HCT116 (cell line): Measurements from ENCODE around the gene ADAT3. TPM values are rescaled to one million over a fixed set of nuclear protein-coding genes. Genes with fewer than 3 reads are reported as not detected.

Source experiments
- ATAC-seq: fragments of 200-7000 bp; cut with Tn5 transposase; 2 replicates; pipeline ENCODE4 v1.9.1; 2020; ENCODE audit warnings: mild to moderate bottlenecking, moderate library complexity
- BruUV-seq: library from RNA; stranded (reverse); fragments of 400-500 nt; replicated peaks from 2 replicates; lab custom pipeline; 2021; lab: Mats Ljungman, UMichigan
- CTCF ChIA-PET: fragments of 300-600 bp; sonication (Branson Sonifier 250); formaldehyde crosslinking; loops from one replicate; lab custom pipeline; 2021; ENCODE audit warnings: antibody characterized with exemption; lab: Charles Lee
- POLR2A ChIA-PET: fragments of 300-600, 350-600 bp; sonication (Branson Sonifier 250); formaldehyde crosslinking; loops from one replicate; lab custom pipeline; 2021; ENCODE audit warnings: antibody characterized with exemption; lab: Charles Lee
- RAD21 ChIA-PET, 2 experiments: fragments of 300-600 bp; sonication (Branson Sonifier 250); formaldehyde crosslinking; loops; one replicate each; lab custom pipeline; 2023; ENCODE audit warnings: low total read pairs in 2 of 2; ENCODE audit not compliant: uncharacterized antibody in 2 of 2, unreplicated experiment in 2 of 2, low non-redundant PET in 1 of 2; lab: Charles Lee
- DNase-seq: peaks from one replicate; pipeline ENCODE4 v3.0.0-alpha.2; 2010; ENCODE audit warnings: low read depth, low spot score
- H2AFZ ChIP-seq: fragments of 200-600 bp; shearing (Covaris generic), sonication (generic); 2 replicates; pipeline ENCODE4 v1.6.1; 2017; ENCODE audit warnings: low read depth, mixed run types, mixed read lengths, antibody characterized with exemption, low read length; ENCODE audit not compliant: poor library complexity, severe bottlenecking
- H3K27ac ChIP-seq: 2 replicates; pipeline ENCODE4 v1.5.1; 2012; ENCODE audit warnings: low read depth, low read length
- H3K27me3 ChIP-seq: fragments of 200-600 bp; sonication (generic); 2 replicates; pipeline ENCODE4 v1.6.1; 2016; ENCODE audit warnings: mixed run types, low read length, mixed read lengths; ENCODE audit not compliant: insufficient read depth
- H3K36me3 ChIP-seq, 2 experiments: fragments of 200-500 bp in 1 of 2; fragments of 200-600 bp in 1 of 2; sonication (Bioruptor generic) in 1 of 2; sonication (generic) in 1 of 2; 2 replicates each; pipeline versions ENCODE4 v1.5.1 to v1.6.1; 2014 to 2016; ENCODE audit warnings: low read length in 2 of 2, inconsistent platforms in 1 of 2, mixed read lengths in 1 of 2, mixed run types in 1 of 2; ENCODE audit not compliant: insufficient read depth in 2 of 2, control insufficient read depth in 1 of 2
- H3K4me1 ChIP-seq, 2 experiments: fragments of 200-600 bp in 1 of 2; sonication (generic) in 1 of 2; 2 replicates each; pipeline versions ENCODE4 v1.5.1 to v1.6.1; 2012 to 2017; ENCODE audit warnings: low read length in 2 of 2, inconsistent platforms in 1 of 2, mild to moderate bottlenecking in 1 of 2, mixed read lengths in 1 of 2, mixed run types in 1 of 2, moderate library complexity in 1 of 2; ENCODE audit not compliant: insufficient read depth in 2 of 2, control insufficient read depth in 1 of 2
- H3K4me2 ChIP-seq: fragments of 200-600 bp; sonication (generic); 2 replicates; pipeline ENCODE4 v1.6.1; 2017; ENCODE audit warnings: mixed run types, low read length, mixed read lengths
- H3K4me3 ChIP-seq, 2 experiments: fragments of 200-600 bp in 1 of 2; sonication (generic) in 1 of 2; replicated peaks in 1 of 2; 2 replicates each; pipeline ENCODE4 v1.5.1; 2011 to 2016; ENCODE audit warnings: low read length in 2 of 2, control low read depth in 1 of 2, low read depth in 1 of 2, mild to moderate bottlenecking in 1 of 2, mixed read lengths in 1 of 2, mixed run types in 1 of 2
- H3K79me2 ChIP-seq: fragments of 200-600 bp; sonication (generic); 2 replicates; pipeline ENCODE4 v1.6.1; 2017; ENCODE audit warnings: mild to moderate bottlenecking, mixed run types, low read length, moderate library complexity, mixed read lengths; ENCODE audit not compliant: insufficient read depth
- H3K9ac ChIP-seq: fragments of 200-600 bp; sonication (generic); 2 replicates; pipeline ENCODE4 v1.6.1; 2016; ENCODE audit warnings: low read length, mixed read lengths
- H3K9me2 ChIP-seq: fragments of 200-600 bp; sonication (generic), shearing (Covaris generic); 2 replicates; pipeline ENCODE4 v1.6.1; 2017; ENCODE audit warnings: mixed run types, mild to moderate bottlenecking, moderate library complexity; ENCODE audit not compliant: insufficient read depth
- H3K9me3 ChIP-seq, 2 experiments: fragments of 200-500 bp in 1 of 2; fragments of 200-600 bp in 1 of 2; sonication (Bioruptor generic) in 1 of 2; sonication (generic) in 1 of 2; 2 replicates each; pipeline ENCODE4 v1.6.1; 2014 to 2017; ENCODE audit warnings: low read length in 2 of 2, mixed read lengths in 2 of 2, inconsistent platforms in 1 of 2, low read depth in 1 of 2, mild to moderate bottlenecking in 1 of 2, mixed run types in 1 of 2, moderate library complexity in 1 of 2; ENCODE audit not compliant: control insufficient read depth in 1 of 2, insufficient read depth in 1 of 2
- H4K20me1 ChIP-seq: fragments of 200-600 bp; sonication (generic), shearing (Covaris generic); 2 replicates; pipeline ENCODE4 v1.6.1; 2017; ENCODE audit warnings: mixed run types, mild to moderate bottlenecking, moderate library complexity; ENCODE audit not compliant: insufficient read depth
- ATF3 ChIP-seq: IDR thresholded peaks from 2 replicates; pipeline ENCODE4 v1.6.1; 2012
- CBX3 ChIP-seq: IDR thresholded peaks from 2 replicates; pipeline ENCODE4 v1.6.1; 2012; ENCODE audit warnings: low read depth
- EGR1 ChIP-seq: IDR thresholded peaks from 2 replicates; pipeline ENCODE4 v1.6.1; 2012; ENCODE audit warnings: low read depth
- JUND ChIP-seq: IDR thresholded peaks from 2 replicates; pipeline ENCODE4 v1.6.1; 2012
- MAX ChIP-seq: IDR thresholded peaks from 2 replicates; pipeline ENCODE4 v1.6.1; 2012
- POLR2A ChIP-seq: IDR thresholded peaks from 2 replicates; pipeline ENCODE4 v1.7.0; 2011; ENCODE audit warnings: borderline replicate concordance; ENCODE audit not compliant: insufficient read depth, insufficient read length; ENCODE audit errors: extremely low read depth
- REST ChIP-seq: IDR thresholded peaks from 2 replicates; pipeline ENCODE4 v1.6.1; 2012; ENCODE audit warnings: low read depth
- SP1 ChIP-seq: IDR thresholded peaks from 2 replicates; pipeline ENCODE4 v1.6.1; 2012; ENCODE audit warnings: low read depth
- TCF7L2 ChIP-seq: IDR thresholded peaks from 2 replicates; pipeline ENCODE4 v1.7.0; 2011; ENCODE audit warnings: borderline replicate concordance, inconsistent platforms; ENCODE audit not compliant: insufficient read depth, insufficient read length; ENCODE audit errors: extremely low read depth
- YY1 ChIP-seq: IDR thresholded peaks from 2 replicates; pipeline ENCODE4 v1.6.1; 2011; ENCODE audit warnings: low read length, low read depth, moderate library complexity, mild to moderate bottlenecking; ENCODE audit not compliant: insufficient replicate concordance; ENCODE audit errors: extremely low read depth
- ZBTB33 ChIP-seq: IDR thresholded peaks from 2 replicates; pipeline ENCODE4 v1.6.1; 2011; ENCODE audit warnings: mild to moderate bottlenecking, low read length, moderate library complexity; ENCODE audit not compliant: insufficient replicate concordance; ENCODE audit errors: extremely low read depth
- ZFX ChIP-seq: fragments of 450-650 bp; IDR thresholded peaks from 2 replicates; pipeline ENCODE4 v1.6.1; 2017
- ZNF274 ChIP-seq: fragments of 200-500 bp; sonication (Bioruptor generic); IDR thresholded peaks from 2 replicates; pipeline ENCODE4 v1.6.1; 2014; ENCODE audit warnings: mild to moderate bottlenecking, low read depth, low read length, inconsistent platforms
- intact Hi-C: fragments of 100-400 bp; cut with micrococcal nuclease; formaldehyde crosslinking; loops from 2 replicates; pipeline ENCODE4 v1.10.0; 2022
- total RNA-seq: library from RNA; stranded (reverse); gene quantifications from one replicate; pipeline ENCODE4 v1.2.1, GENCODE V29; 2021; ENCODE audit not compliant: unreplicated experiment

ADAT3 gene
- total RNA-seq, 1 experiment from 2014 or later, result 15.9 TPM

GRCh38 chr19:1907563-1908363 is 2.6 kb downstream of the ADAT3 start:
- Histone ChIP-seq H4K20me1 (no peaks in the 10 kb centered on the region), H3K4me2 (no peak overlapping the region; the same call in 1 of the 2 replicates)
- no peak for DNase-seq
- BruUV-seq, result no TSS peak
- RAD21 ChIA-PET, result no interaction called here
- TF ChIP-seq JUND, result no peak
- TF ChIP-seq, all 23 proteins: peak for 0
- no peaks in the 10 kb centered on the region for H3K9me2 ChIP-seq
- peak overlapping the region; percentile 30; the same call in 1 of the 2 replicates for H3K27ac ChIP-seq
- ChIA-PET POLR2A (interaction anchor here (1.6 kb wide), 1 partner anchor 10 kb away, joined by 3 read pairs; no protein-coding TSS in a partner anchor), CTCF (no interaction called here)
- peaks cover 71% of the 10 kb centered on the region for H3K79me2 ChIP-seq
- H3K4me1 ChIP-seq, result peaks cover 9 to 26% of the 10 kb centered on the region in 2 experiments; a peak in 3 of 4 replicates
- H3K36me3 ChIP-seq, result peaks cover 1 to 4% of the 10 kb centered on the region in 2 experiments; a peak in 2 of 4 replicates
- no peak overlapping the region for H3K4me3 ChIP-seq
- H3K9ac ChIP-seq, result no peak overlapping the region
- no peaks in the 10 kb centered on the region for H3K9me3 ChIP-seq
- intact Hi-C loops, result loop anchor here (5.0 kb wide), 1 partner anchor 245 kb away; the partner anchor contains the start of gene AP3D1
- H2AFZ ChIP-seq, result no peak overlapping the region
- ATAC-seq, result no peak
- no peaks in the 10 kb centered on the region for H3K27me3 ChIP-seq

GRCh38 chr19:1908364-1908678 is 3.1 kb downstream of the ADAT3 start:
- Histone ChIP-seq H3K4me1 (peaks cover 9 to 26% of the 10 kb centered on the region in 2 experiments; a peak in 3 of 4 replicates), H3K27me3 (no peaks in the 10 kb centered on the region), H2AFZ (no peak overlapping the region), H3K9me3 (no peaks in the 10 kb centered on the region), H3K4me2 (no peak overlapping the region), H3K36me3 (peaks cover 7% of the 10 kb centered on the region in 2 experiments; a peak in 2 of 4 replicates), H3K9me2 (no peaks in the 10 kb centered on the region), H3K79me2 (peaks cover 77% of the 10 kb centered on the region), H4K20me1 (no peaks in the 10 kb centered on the region), H3K27ac (no peak overlapping the region), H3K9ac (no peak overlapping the region), H3K4me3 (no peak overlapping the region)
- RAD21 ChIA-PET, result no interaction called here
- no peak for ATAC-seq
- POLR2A ChIA-PET, result no interaction called here
- DNase-seq, result no peak
- no TSS peak for BruUV-seq
- intact Hi-C loops, result loop anchor here (5.0 kb wide), 1 partner anchor 244 kb away; the partner anchor contains the start of gene AP3D1
- CTCF ChIA-PET, result no interaction called here
- TF ChIP-seq REST, result no peak
- no peak for TF ChIP-seq ZFX
- TF ChIP-seq ATF3, result no peak
- TF ChIP-seq CBX3, result no peak
- no peak for TF ChIP-seq MAX
- TF ChIP-seq EGR1, result no peak
- TF ChIP-seq SP1, result no peak
- no peak for TF ChIP-seq ZNF274
- no peak for TF ChIP-seq YY1
- no peak for TF ChIP-seq ZBTB33
- no peak for TF ChIP-seq POLR2A
- TF ChIP-seq TCF7L2, result no peak
- no peak for TF ChIP-seq JUND
